ENCODE data around the gene SHCBP1. TPM values are rescaled to one million over a fixed set of nuclear protein-coding genes. Genes with fewer than 3 reads are reported as not detected.
A peak's percentile ranks its signal among the peaks of the same experiment; 100 is the strongest.

Gene SHCBP1
- total and polyA plus RNA-seq, 10 of the 15 experiments (the other 5 are each of a cell fraction or from before 2014, with no cell fraction given), result 9.5 to 73.3 (median 30.2) TPM

DNA sequence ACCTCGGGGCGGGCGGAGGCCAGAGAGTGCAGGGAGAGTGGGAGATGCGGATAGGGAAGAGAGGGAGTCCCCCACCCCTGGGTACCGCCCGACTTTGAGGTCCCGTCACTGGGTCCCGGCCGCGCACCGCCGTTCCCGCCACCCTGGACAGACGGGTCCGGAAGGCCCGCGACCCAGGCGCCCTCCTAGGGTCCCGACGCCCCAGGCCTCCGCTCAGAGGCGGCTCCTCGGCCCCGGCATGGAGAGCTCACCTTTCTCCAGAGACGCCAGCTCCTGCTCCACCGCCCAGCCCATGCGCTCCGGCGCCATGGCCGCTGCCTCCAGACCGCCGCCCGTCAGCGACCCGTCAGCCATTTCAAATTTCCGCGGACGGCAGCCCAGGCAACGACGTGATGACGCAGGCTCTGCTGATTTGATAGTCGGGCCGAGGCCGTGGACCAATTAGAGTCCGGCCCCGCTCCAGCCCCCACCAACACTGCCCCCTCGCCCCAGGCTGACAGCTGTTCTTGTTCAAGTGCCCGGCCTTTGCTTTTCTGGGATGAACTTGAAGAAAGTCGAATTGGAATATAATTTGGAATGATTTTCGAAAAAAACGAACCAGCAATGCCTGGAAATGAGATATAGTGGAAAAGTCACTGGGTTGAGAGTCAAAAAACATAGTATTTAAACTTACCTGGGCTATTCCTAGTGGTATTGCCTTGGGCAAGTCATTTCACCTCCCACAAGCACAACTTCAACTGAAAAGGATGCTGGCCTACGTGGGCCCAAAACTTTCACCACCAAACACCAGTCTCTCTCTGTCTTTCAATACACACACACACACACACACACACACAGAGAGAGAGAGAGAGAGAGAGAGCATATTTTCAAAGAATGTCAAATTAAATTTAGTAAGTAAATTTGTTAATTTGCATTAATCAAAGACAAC is at the start of gene SHCBP1 (continued):
- TF ChIP-seq PBX3 (IDR thresholded peaks at IDR 0.05; ENCODE audit: insufficient replicate concordance, low read depth, low read length), result peak; percentile 65
- TF ChIP-seq NBN (IDR thresholded peaks at IDR 0.05), result 0 out of 2 replicates have a peak, but pooled peaks have one; percentile 28
- peak; percentile 33; the same call in 1 of the 2 replicates for TF ChIP-seq CBFB (IDR thresholded peaks at IDR 0.05; ENCODE audit: low read depth)
- TF ChIP-seq, protein P1, sequence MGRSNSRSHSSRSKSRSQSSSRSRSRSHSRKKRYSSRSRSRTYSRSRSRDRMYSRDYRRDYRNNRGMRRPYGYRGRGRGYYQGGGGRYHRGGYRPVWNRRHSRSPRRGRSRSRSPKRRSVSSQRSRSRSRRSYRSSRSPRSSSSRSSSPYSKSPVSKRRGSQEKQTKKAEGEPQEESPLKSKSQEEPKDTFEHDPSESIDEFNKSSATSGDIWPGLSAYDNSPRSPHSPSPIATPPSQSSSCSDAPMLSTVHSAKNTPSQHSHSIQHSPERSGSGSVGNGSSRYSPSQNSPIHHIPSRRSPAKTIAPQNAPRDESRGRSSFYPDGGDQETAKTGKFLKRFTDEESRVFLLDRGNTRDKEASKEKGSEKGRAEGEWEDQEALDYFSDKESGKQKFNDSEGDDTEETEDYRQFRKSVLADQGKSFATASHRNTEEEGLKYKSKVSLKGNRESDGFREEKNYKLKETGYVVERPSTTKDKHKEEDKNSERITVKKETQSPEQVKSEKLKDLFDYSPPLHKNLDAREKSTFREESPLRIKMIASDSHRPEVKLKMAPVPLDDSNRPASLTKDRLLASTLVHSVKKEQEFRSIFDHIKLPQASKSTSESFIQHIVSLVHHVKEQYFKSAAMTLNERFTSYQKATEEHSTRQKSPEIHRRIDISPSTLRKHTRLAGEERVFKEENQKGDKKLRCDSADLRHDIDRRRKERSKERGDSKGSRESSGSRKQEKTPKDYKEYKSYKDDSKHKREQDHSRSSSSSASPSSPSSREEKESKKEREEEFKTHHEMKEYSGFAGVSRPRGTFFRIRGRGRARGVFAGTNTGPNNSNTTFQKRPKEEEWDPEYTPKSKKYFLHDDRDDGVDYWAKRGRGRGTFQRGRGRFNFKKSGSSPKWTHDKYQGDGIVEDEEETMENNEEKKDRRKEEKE (IDR thresholded peaks at IDR 0.05), result no peak
- TF ChIP-seq CREM (IDR thresholded peaks at IDR 0.05; ENCODE audit: low read depth), result peak; percentile 93
- no peak for TF ChIP-seq SUZ12 (IDR thresholded peaks at IDR 0.05; ENCODE audit: unreplicated experiment)
- TF ChIP-seq POLR2A (IDR thresholded peaks at IDR 0.05; ENCODE audit: low read depth, low read length), result peak; percentile 94
- TF ChIP-seq FOS (IDR thresholded peaks at IDR 0.05; ENCODE audit: borderline replicate concordance, extremely low read depth, insufficient read length), result peak; percentile 45
- TF ChIP-seq, protein P2, sequence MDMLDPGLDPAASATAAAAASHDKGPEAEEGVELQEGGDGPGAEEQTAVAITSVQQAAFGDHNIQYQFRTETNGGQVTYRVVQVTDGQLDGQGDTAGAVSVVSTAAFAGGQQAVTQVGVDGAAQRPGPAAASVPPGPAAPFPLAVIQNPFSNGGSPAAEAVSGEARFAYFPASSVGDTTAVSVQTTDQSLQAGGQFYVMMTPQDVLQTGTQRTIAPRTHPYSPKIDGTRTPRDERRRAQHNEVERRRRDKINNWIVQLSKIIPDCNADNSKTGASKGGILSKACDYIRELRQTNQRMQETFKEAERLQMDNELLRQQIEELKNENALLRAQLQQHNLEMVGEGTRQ (IDR thresholded peaks at IDR 0.05; ENCODE audit: borderline replicate concordance, low read depth, low read length), result no peak
- peak; percentile 36; the same call in 1 of the 2 replicates for TF ChIP-seq TCF12 (IDR thresholded peaks at IDR 0.05; ENCODE audit: low read depth, low read length)
- TF ChIP-seq NFYB (IDR thresholded peaks at IDR 0.05; ENCODE audit: insufficient read depth, low read depth, low read length), result peak; percentile 93
- peak; percentile 94 for TF ChIP-seq CREB1 (IDR thresholded peaks at IDR 0.05; ENCODE audit: low read depth)
- 0 out of 2 replicates have a peak, but pooled peaks have one; percentile 4 for TF ChIP-seq HCFC1 (IDR thresholded peaks at IDR 0.05; ENCODE audit: low read length)
- peak; percentile 74 for TF ChIP-seq CHD2 (IDR thresholded peaks at IDR 0.05; ENCODE audit: borderline replicate concordance, low read depth, low read length)
- TF ChIP-seq E2F4 (IDR thresholded peaks at IDR 0.05; ENCODE audit: low read depth, low read length), result peak; percentile 97
- TF ChIP-seq ZZZ3 (IDR thresholded peaks at IDR 0.05; ENCODE audit: control insufficient read depth, insufficient read length, low read depth), result peak; percentile 9
- peak; percentile 86 for TF ChIP-seq SP1 (IDR thresholded peaks at IDR 0.05; ENCODE audit: low read depth, low read length)
- 0 out of 2 replicates have a peak, but pooled peaks have one; percentile 20 for TF ChIP-seq IKZF1 (conservative IDR thresholded peaks at IDR 0.05)
- TF ChIP-seq LARP7 (IDR thresholded peaks at IDR 0.05), result peak; percentile 47; the same call in 1 of the 2 replicates
- TF ChIP-seq YY1 (IDR thresholded peaks at IDR 0.05; ENCODE audit: low read depth, low read length), result peak; percentile 96
- 0 out of 2 replicates have a peak, but pooled peaks have one; percentile 82 for TF ChIP-seq ASH2L (IDR thresholded peaks at IDR 0.05; ENCODE audit: borderline replicate concordance, low read depth)
- TF ChIP-seq, protein P3, sequence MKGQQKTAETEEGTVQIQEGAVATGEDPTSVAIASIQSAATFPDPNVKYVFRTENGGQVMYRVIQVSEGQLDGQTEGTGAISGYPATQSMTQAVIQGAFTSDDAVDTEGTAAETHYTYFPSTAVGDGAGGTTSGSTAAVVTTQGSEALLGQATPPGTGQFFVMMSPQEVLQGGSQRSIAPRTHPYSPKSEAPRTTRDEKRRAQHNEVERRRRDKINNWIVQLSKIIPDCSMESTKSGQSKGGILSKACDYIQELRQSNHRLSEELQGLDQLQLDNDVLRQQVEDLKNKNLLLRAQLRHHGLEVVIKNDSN (IDR thresholded peaks at IDR 0.05; ENCODE audit: borderline replicate concordance, extremely low read length, insufficient read depth, low read depth, low read length), result no peak
- TF ChIP-seq BHLHE40 (IDR thresholded peaks at IDR 0.05; ENCODE audit: borderline replicate concordance in 1 of 2, low read depth in 2 of 2, low read length in 1 of 2), result peak in 1 of 2 experiments; percentile 52; a peak in 1 of 4 replicates
